ENCODE measurements around the gene TUBB8B. TPM values are rescaled to one million over a fixed set of nuclear protein-coding genes. Genes with fewer than 3 reads are reported as not detected.
"Not testable (repeated sequence)": the region's sequence is repeated elsewhere in the genome, so short reads cannot be mapped to it uniquely, and the experiment has no call there.

Gene TUBB8B
- total and polyA plus RNA-seq, 12 donors: 0.28 to 1.3 (median 0.99) TPM; not detected in 8

- H3K27me3 ChIP-seq; H3K27ac ChIP-seq; DNase-seq; H3K4me3 ChIP-seq; H3K4me1 ChIP-seq (replicated peaks in 1 of 2); H3K36me3 ChIP-seq (replicated peaks in 1 of 2); intact Hi-C loops (cut with DNase I); H3K9me3 ChIP-seq (replicated peaks in 1 of 3): not testable (repeated sequence)
- no CpG with 5 or more reads among the region's 6 CpGs for WGBS, 4 donors
Observed at GRCh38 chr18:13177-13576, 36.2 kb downstream of the TUBB8B start.

DNA sequence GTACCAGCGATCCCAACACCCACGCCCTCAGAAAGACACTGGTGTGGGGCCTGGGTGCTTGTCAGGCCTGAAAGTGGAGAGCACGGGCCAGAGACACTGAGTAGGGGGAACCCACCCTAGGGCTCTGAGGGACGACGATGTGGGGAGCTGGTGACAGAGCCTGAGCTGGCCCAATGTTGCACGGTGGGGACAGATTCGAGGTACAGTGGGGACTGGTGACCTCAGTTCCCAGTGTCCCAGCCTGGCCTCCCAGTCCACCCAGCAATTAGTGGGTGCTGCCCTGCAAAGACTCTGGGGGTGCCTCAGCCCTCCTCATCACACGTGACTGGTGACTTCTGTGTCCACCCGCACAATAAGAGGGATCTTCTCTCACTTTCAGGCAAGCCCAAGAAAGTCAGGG lies 36.6 kb downstream of the TUBB8B start:
- H3K4me3 ChIP-seq; H3K9me3 ChIP-seq (replicated peaks in 1 of 3); DNase-seq; H3K4me1 ChIP-seq (replicated peaks in 1 of 2); intact Hi-C loops (cut with DNase I); H3K36me3 ChIP-seq (replicated peaks in 1 of 2); H3K27ac ChIP-seq; H3K27me3 ChIP-seq: not testable (repeated sequence)
- no CpG with 5 or more reads among the region's 9 CpGs for WGBS, 4 donors

DNA sequence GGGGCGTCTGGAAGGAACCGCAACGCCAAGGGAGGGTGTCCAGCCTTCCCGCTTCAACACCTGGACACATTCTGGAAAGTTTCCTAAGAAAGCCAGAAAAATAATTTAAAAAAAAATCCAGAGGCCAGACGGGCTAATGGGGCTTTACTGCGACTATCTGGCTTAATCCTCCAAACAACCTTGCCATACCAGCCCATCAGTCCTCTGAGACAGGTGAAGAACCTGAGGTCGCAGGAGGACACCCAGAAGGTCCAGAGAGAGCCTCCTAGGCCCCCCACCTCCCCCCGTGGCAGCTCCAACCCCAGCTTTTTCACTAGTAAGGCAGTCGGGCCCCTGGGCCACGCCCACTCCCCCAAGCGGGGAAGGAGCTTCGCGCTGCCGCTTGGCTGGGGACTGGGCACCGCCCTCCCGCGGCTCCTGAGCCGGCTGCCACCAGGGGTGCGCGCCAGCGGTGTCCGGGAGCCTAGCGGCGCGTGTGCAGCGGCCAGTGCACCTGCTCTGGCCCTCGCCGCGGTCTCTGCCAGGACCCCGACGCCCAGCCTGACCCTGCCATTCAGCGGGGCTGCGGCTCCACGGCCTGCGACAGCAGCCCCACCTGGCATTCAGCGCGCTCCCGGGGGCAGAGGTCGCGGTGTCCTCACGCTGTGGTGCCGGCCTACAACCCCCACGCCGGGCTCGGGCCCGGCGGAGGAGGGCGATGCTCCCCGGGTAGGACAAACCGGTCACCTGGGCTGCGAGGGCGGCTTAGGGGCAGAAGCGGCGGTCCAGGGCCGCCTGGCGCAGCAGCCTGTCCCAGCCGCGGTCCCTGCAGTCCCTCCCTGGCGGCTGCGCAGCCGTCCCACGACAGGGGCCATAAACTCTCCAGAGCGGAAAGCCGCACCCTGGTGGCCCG lies 37.8 kb downstream of the TUBB8B start:
- H3K9me3 ChIP-seq (replicated peaks in 1 of 3); H3K27me3 ChIP-seq; H3K36me3 ChIP-seq (replicated peaks in 1 of 2); H3K4me1 ChIP-seq (replicated peaks in 1 of 2); H3K4me3 ChIP-seq; H3K27ac ChIP-seq; intact Hi-C loops (cut with DNase I); DNase-seq: not testable (repeated sequence)
- 86 to 90% methylated on average over 13 to 16 of the region's 65 CpGs; no CpG with 5 or more reads in 2 of the 4 donors for WGBS, 4 donors

DNA sequence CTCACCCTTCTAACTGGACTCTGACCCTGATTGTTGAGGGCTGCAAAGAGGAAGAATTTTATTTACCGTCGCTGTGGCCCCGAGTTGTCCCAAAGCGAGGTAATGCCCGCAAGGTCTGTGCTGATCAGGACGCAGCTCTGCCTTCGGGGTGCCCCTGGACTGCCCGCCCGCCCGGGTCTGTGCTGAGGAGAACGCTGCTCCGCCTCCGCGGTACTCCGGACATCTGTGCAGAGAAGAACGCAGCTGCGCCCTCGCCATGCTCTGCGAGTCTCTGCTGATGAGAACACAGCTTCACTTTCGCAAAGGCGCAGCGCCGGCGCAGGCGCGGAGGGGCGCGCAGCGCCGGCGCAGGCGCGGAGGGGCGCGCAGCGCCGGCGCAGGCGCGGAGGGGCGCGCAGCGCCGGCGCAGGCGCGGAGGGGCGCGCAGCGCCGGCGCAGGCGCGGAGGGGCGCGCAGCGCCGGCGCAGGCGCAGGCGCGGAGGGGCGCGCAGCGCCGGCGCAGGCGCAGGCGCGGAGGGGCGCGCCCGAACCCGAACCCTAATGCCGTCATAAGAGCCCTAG lies 38.7 kb downstream of the TUBB8B start:
- H3K9me3 ChIP-seq (replicated peaks in 1 of 3); H3K4me1 ChIP-seq (replicated peaks in 1 of 2); H3K36me3 ChIP-seq (replicated peaks in 1 of 2); H3K27me3 ChIP-seq; H3K4me3 ChIP-seq; H3K27ac ChIP-seq; intact Hi-C loops (cut with DNase I): not testable (repeated sequence)
- WGBS, 4 donors: 77 to 90% (median 83%) methylated on average over 28 to 46 of the region's 75 CpGs
- DNase-seq: peak in 5 of 7 donors; percentile 8 to 36 (median 27)

- H3K36me3 ChIP-seq (replicated peaks in 1 of 2); H3K9me3 ChIP-seq (replicated peaks in 1 of 3); DNase-seq; intact Hi-C loops (cut with DNase I); H3K4me1 ChIP-seq (replicated peaks in 1 of 2); H3K27ac ChIP-seq; H3K4me3 ChIP-seq; H3K27me3 ChIP-seq: not testable (repeated sequence)
Observed at GRCh38 chr18:9937-10336, 39.5 kb downstream of the TUBB8B start.

Small RNA genes within 50 kb of the gene (small RNA-seq; reads per million reads assigned to genes)
- 0 reads per million in 2 donors for gene AP001005.2

Other genes with a start within 250 kb of the TUBB8B start
- gene USP14, start 108.9 kb upstream of the TUBB8B start, total RNA-seq: 10 to 100 TPM; 15.6 to 69.6 (median 36.9) TPM
- 100 to 1,000 TPM in 1 of 3 donors, 10 to 100 TPM in 2; 12.0 to 105 (median 17.6) TPM for gene USP14, start 108.9 kb upstream of the TUBB8B start, polyA plus RNA-seq
- 10 to 100 TPM; 11.1 to 61.4 (median 24.0) TPM for gene THOC1, start 218.4 kb upstream of the TUBB8B start, total RNA-seq
- 100 to 1,000 TPM in 1 of 3 donors, 10 to 100 TPM in 2; 21.3 to 147 (median 72.8) TPM for gene THOC1, start 218.4 kb upstream of the TUBB8B start, polyA plus RNA-seq

Data from adrenal gland (tissue), 12 donors.